Esophagus squamous epithelium (tissue), 5 donors: ENCODE measurements around the gene KCNH4. TPM values are rescaled to one million over a fixed set of nuclear protein-coding genes. Genes with fewer than 3 reads are reported as not detected.
A peak's percentile ranks its signal among the peaks of the same experiment; 100 is the strongest.

Experiments used
- DNase-seq: peaks from one replicate; lab custom pipeline; 2025; lab: John Stamatoyannopoulos, UW
- H3K27ac ChIP-seq, 4 donors: fragments of 200-600 bp; sonication (generic); one replicate each; pipeline ENCODE4 v1.5.1; 2016 to 2019; ENCODE audit warnings: mild to moderate bottlenecking in 1 of 4
- H3K27me3 ChIP-seq, 4 donors: fragments of 200-600 bp; sonication (generic); 1 replicate in 3 of 4; 2 replicates in 1 of 4; pipeline versions ENCODE4 v1.5.1 to v1.6.0; 2017 to 2021; ENCODE audit warnings: antibody characterized with exemption in 1 of 4
- H3K36me3 ChIP-seq, 3 donors: fragments of 200-600 bp; sonication (generic); one replicate each; pipeline ENCODE4 v1.5.1; 2016 to 2019
- H3K4me1 ChIP-seq, 3 donors: fragments of 200-600 bp; sonication (generic); one replicate each; pipeline ENCODE4 v1.5.1; 2017 to 2019
- H3K4me3 ChIP-seq, 4 donors: fragments of 200-600 bp; sonication (generic); 1 replicate in 3 of 4; 2 replicates in 1 of 4; pipeline ENCODE4 v1.5.1; 2016 to 2019; ENCODE audit warnings: mild to moderate bottlenecking in 2 of 4, moderate library complexity in 1 of 4
- H3K9me3 ChIP-seq, 3 donors: fragments of 200-600 bp; sonication (generic); one replicate each; pipeline ENCODE4 v1.5.1; 2016 to 2019
- CTCF ChIP-seq, 6 experiments: fragments of 450-650 bp in 4 of 6; fragments of 200-600 bp in 2 of 6; sonication (generic) in 2 of 6; IDR thresholded peaks; one replicate each; pipeline ENCODE4 v1.5.1; 2016 to 2019; ENCODE audit warnings: antibody characterized with exemption in 6 of 6, mild to moderate bottlenecking in 4 of 6, moderate library complexity in 4 of 6
- POLR2A ChIP-seq, 4 donors: fragments of 450-650 bp; IDR thresholded peaks; one replicate each; pipeline ENCODE4 v1.6.1; 2017; ENCODE audit warnings: antibody characterized with exemption in 4 of 4, mild to moderate bottlenecking in 4 of 4, moderate library complexity in 3 of 4
- WGBS, 2 donors: methylation state at CpG; one replicate each; pipeline ENCODE4 v1.1.5; 2018; 5-methylcytosine and 5-hydroxymethylcytosine counted together
- intact Hi-C: fragments of 100-400 bp; cut with DNase I; formaldehyde crosslinking; loops from one replicate; pipeline ENCODE4 v1.15.0; 2022
- total RNA-seq, 4 donors: library from RNA; depleted of rRNA; stranded (reverse); fragments of >200 nt; gene quantifications; one replicate each; pipeline ENCODE4 v1.1.0, GENCODE V29; 2016
- donor health status: DM: yes; HTN: yes; CAD: no.

KCNH4 gene
- total RNA-seq, 4 donors from 2014 or later, result under 0.01 to 0.09 TPM; not detected in 2

GRCh38 chr17:42181851-42182207 is 887 bp upstream of the KCNH4 start:
- no peaks in the 10 kb centered on the region for H3K9me3 ChIP-seq
- intact Hi-C loops, result no loop called here

DNA sequence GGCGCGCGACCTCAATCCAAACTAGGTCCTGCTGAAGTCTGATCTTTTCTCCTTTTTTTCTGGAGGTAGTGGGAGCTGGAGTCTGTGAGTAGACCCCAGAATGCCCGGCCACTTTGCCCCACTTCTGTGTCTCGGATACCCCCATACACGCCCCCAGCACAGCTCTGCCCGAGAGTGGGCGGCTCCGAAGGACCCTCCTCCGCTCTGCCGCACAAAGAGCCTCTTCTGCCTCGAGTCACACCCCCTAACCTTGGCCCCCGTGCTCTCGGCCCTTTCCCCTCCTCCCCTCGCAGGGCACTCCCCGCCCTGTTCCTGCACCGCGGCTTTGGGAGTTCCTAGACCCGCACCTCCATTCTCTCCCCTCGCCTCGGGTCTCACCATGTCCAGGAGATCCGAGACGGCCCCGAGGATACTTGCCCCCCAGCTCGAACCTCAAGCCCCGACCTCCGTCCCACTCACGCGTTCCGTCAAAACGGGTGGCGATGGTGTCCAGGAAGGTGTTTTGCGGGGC is 476 bp downstream of the KCNH4 start:
- H3K27me3 ChIP-seq, result peaks cover 0 to 62% (median 6%) of the 10 kb centered on the region in 4 donors
- H3K27ac ChIP-seq, result no peak overlapping the region
- TF ChIP-seq CTCF (IDR thresholded peaks at IDR 0.05) (no peak), POLR2A (IDR thresholded peaks at IDR 0.05) (no peak)
- WGBS, 2 donors, result 3 to 8% methylated on average over 14 to 30 of the region's 33 CpGs
- DNase-seq, result no peak
- peaks cover 25 to 50% (median 29%) of the 10 kb centered on the region in 3 donors for H3K4me1 ChIP-seq
- H3K4me3 ChIP-seq, result peak overlapping the region; percentile 23 to 59 (median 40)
- H3K9me3 ChIP-seq, result no peaks in the 10 kb centered on the region
- intact Hi-C loops, result no loop called here
- H3K36me3 ChIP-seq, result no peaks in the 10 kb centered on the region

More at GRCh38 chr17:42181851-42182207, 887 bp upstream of the KCNH4 start:
- no peak overlapping the region for H3K4me3 ChIP-seq
- no peak overlapping the region for H3K27ac ChIP-seq
- WGBS, 2 donors, result 82 to 85% methylated on average over 2 of the region's 2 CpGs
- no peak for TF ChIP-seq POLR2A (IDR thresholded peaks at IDR 0.05)
- peaks cover 25 to 50% (median 29%) of the 10 kb centered on the region in 3 donors for H3K4me1 ChIP-seq
- peaks cover 0 to 68% (median 6%) of the 10 kb centered on the region in 4 donors for H3K27me3 ChIP-seq
- no peaks in the 10 kb centered on the region for H3K36me3 ChIP-seq
- no peak for DNase-seq

GRCh38 chr17:42179911-42180410 is 981 bp downstream of the KCNH4 start:
- intact Hi-C loops, result no loop called here
- WGBS, 2 donors, result 0 to 26% methylated on average over 2 to 13 of the region's 20 CpGs
- DNase-seq, result no peak
- H3K36me3 ChIP-seq, result no peaks in the 10 kb centered on the region
- TF ChIP-seq CTCF (IDR thresholded peaks at IDR 0.05), result no peak
- H3K4me1 ChIP-seq, result peaks cover 25 to 47% (median 29%) of the 10 kb centered on the region in 3 donors
- H3K4me3 ChIP-seq, result peak overlapping the region in 2 of 4 donors; percentile 49 to 59
- H3K9me3 ChIP-seq, result no peaks in the 10 kb centered on the region
- H3K27ac ChIP-seq, result no peak overlapping the region
- peaks cover 0 to 59% (median 6%) of the 10 kb centered on the region in 4 donors for H3K27me3 ChIP-seq

- TF ChIP-seq CTCF (IDR thresholded peaks at IDR 0.05), result no peak
- no peak for TF ChIP-seq POLR2A (IDR thresholded peaks at IDR 0.05)
- WGBS, 2 donors, result 0 to 29% methylated on average over 1 of the region's 1 CpG
- Histone ChIP-seq H3K27ac (no peak overlapping the region), H3K36me3 (no peaks in the 10 kb centered on the region), H3K9me3 (no peaks in the 10 kb centered on the region), H3K4me3 (no peak overlapping the region), H3K27me3 (peaks cover 0 to 54% (median 6%) of the 10 kb centered on the region in 4 donors), H3K4me1 (peaks cover 21 to 41% (median 25%) of the 10 kb centered on the region in 3 donors)
- no peak for DNase-seq
- intact Hi-C loops, result no loop called here
Observed at GRCh38 chr17:42179335-42179734, 1.6 kb downstream of the KCNH4 start.

DNA sequence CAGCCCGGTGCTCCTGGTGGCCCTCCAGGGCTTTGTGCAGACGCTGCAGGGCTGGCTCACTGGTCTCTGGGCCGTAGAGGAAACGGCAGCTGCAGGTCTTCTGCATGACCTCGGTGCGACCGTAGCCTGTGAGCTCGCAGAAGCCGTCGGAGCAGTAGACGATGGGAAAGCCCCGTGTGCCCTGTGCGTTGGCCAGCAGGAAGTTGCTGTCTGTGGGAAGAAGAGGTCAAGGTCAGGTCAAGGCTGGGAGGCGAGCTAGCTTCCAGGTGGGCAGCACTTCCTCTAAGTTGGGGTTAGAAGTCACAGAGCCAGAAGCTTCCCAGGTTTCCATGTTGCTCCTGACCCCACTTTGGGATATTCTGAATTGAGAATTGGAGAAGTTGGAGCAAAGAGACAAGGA is 2.1 kb downstream of the KCNH4 start:
- intact Hi-C loops, result no loop called here
- Histone ChIP-seq H3K27ac (no peak overlapping the region), H3K36me3 (no peaks in the 10 kb centered on the region), H3K9me3 (no peaks in the 10 kb centered on the region), H3K4me3 (no peak overlapping the region), H3K4me1 (peaks cover 19 to 36% (median 23%) of the 10 kb centered on the region in 3 donors), H3K27me3 (peaks cover 0 to 49% (median 6%) of the 10 kb centered on the region in 4 donors)
- no peak for TF ChIP-seq CTCF (IDR thresholded peaks at IDR 0.05)
- no peak for TF ChIP-seq POLR2A (IDR thresholded peaks at IDR 0.05)
- DNase-seq, result no peak
- WGBS, 2 donors, result 31% methylated on average over 14 of the region's 14 CpGs; no CpG with 5 or more reads in 1 of the 2 donors
